Brain microvascular endothelial cell (primary cell): Measurements from ENCODE around the gene SNCA.

Source experiments
- DNase-seq: peaks from one replicate; pipeline ENCODE4 v3.0.0-alpha.2; 2020
- H3K27ac ChIP-seq: fragments of 250-450 bp; sonication (Bioruptor Pico); 2 replicates; pipeline ENCODE4 v1.5.1; 2020; ENCODE audit warnings: mild to moderate bottlenecking, moderate library complexity
- H3K27me3 ChIP-seq: fragments of 250-450 bp; sonication (Bioruptor Pico); replicated peaks from 2 replicates; pipeline ENCODE4 v1.5.1; 2020; ENCODE audit warnings: mild to moderate bottlenecking
- H3K36me3 ChIP-seq: fragments of 250-450 bp; sonication (Bioruptor Pico); replicated peaks from 2 replicates; pipeline ENCODE4 v1.5.1; 2020; ENCODE audit warnings: mild to moderate bottlenecking
- H3K4me3 ChIP-seq: 2 replicates; pipeline ENCODE4 v1.5.1; 2011; ENCODE audit warnings: low read depth, mild to moderate bottlenecking, control low read depth, low read length, moderate library complexity
- in situ Hi-C: cut with HindIII; loops from 2 replicates; pipeline ENCODE4 v1.10.0; 2017; ENCODE audit warnings: low sequenced_read_pairs, low pct_ligation_motif_present
- TF ChIP-seq, protein P1 (sequence below): IDR thresholded peaks from 2 replicates; pipeline ENCODE4 v1.5.1; 2011; ENCODE audit warnings: low read depth, mild to moderate bottlenecking, moderate library complexity, low read length, control low read depth, inconsistent platforms; ENCODE audit errors: missing control alignments

SNCA gene

DNA sequence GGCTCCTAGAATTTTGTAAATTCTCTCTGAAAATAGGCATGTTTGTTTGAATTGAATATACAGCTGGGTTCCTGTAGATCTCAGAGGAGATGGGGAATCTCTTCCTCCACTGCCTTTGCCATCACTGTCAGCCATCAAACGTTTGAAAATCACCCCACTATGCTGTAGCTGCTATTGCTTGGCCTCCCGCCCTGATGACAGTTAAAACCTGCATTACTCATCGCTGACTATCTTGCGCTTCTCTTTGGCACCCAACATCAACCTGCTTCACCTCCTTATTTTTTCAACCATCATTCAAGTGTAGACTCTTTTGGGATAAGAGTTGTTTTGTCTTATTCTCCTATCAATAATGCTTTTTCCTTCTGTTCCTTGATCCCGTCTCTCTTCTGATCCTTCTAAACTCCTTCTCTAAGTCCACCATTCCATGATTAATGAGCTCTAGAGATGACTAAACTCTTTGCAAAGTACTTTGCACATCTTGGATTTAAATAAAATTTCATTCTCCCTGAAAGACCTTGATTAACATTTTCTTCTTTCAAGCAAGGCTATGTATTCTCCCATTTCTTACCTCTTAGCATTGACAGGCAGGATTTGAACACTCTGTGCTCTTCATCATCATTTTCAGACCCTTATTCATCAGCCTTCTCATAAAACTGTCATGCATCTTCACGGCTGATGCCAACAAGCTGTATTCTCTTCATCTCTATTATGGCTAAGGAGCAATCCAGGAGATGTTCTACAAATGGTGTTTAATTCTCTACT, 133.0 kb downstream of the SNCA start:
- H3K27ac ChIP-seq: no peak overlapping the region
- H3K4me3 ChIP-seq: no peak overlapping the region
- TF ChIP-seq, protein P1, sequence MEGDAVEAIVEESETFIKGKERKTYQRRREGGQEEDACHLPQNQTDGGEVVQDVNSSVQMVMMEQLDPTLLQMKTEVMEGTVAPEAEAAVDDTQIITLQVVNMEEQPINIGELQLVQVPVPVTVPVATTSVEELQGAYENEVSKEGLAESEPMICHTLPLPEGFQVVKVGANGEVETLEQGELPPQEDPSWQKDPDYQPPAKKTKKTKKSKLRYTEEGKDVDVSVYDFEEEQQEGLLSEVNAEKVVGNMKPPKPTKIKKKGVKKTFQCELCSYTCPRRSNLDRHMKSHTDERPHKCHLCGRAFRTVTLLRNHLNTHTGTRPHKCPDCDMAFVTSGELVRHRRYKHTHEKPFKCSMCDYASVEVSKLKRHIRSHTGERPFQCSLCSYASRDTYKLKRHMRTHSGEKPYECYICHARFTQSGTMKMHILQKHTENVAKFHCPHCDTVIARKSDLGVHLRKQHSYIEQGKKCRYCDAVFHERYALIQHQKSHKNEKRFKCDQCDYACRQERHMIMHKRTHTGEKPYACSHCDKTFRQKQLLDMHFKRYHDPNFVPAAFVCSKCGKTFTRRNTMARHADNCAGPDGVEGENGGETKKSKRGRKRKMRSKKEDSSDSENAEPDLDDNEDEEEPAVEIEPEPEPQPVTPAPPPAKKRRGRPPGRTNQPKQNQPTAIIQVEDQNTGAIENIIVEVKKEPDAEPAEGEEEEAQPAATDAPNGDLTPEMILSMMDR: no peak
- in situ Hi-C loops: no loop called here
- no peak for DNase-seq
- H3K27me3 ChIP-seq: no peaks in the 10 kb centered on the region
- no peaks in the 10 kb centered on the region for H3K36me3 ChIP-seq

DNA sequence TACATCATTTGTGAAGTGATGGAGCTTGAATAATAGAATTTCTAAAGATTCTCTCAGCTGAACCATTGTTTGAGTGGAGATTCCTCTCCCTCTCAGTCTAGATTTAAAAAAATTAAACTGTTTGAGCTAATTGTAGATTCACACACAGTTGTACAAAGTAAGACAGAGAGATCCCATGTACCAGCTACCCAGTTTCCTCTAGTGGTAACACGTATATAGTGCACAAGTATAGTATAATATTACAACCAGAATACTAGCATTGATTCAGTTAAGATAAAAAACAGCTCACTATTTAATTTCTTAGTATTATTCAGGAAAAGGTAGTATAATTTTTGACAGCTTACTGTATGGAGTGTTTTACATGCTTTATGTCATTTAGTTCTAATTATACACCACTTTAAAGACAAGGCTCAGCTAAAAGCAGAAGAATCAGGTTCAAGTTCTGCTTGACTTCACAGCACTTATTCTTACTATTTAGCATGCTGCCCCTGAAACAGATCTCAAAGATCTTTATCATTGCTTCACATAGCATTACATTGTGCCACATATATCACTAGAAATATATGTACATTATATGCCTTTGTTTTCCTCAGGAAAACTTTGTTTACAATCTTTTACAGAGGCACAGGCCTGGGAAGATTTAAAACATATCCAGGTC, 136.1 kb downstream of the SNCA start:
- DNase-seq: no peak
- in situ Hi-C loops: no loop called here
- Histone ChIP-seq H3K27ac (no peak overlapping the region), H3K27me3 (no peaks in the 10 kb centered on the region), H3K4me3 (no peak overlapping the region), H3K36me3 (no peaks in the 10 kb centered on the region)
- TF ChIP-seq, protein P1: no peak

DNA sequence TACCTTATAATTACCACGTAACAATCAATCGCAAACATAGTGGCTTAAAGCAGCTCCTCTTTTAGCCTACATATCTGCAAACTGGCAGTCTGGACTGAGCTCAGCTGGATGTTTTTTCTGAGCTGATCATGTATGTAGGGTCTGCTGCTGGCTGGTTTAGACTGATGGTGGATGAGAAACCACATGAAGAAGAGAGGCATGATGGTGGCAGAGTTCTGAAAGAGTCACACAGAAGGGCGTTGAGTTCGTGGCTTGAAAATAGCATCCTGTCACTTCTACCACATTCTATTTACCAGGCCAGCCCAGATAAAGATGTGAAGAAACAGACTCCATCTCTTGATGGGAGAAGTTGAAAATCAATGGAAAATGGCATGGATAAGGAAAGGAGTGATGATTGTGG, 151.3 kb downstream of the SNCA start:
- Histone ChIP-seq H3K27me3 (no peaks in the 10 kb centered on the region), H3K4me3 (no peak overlapping the region), H3K27ac (no peak overlapping the region), H3K36me3 (no peaks in the 10 kb centered on the region)
- TF ChIP-seq, protein P1: no peak
- no peak for DNase-seq
- in situ Hi-C loops: no loop called here

DNA sequence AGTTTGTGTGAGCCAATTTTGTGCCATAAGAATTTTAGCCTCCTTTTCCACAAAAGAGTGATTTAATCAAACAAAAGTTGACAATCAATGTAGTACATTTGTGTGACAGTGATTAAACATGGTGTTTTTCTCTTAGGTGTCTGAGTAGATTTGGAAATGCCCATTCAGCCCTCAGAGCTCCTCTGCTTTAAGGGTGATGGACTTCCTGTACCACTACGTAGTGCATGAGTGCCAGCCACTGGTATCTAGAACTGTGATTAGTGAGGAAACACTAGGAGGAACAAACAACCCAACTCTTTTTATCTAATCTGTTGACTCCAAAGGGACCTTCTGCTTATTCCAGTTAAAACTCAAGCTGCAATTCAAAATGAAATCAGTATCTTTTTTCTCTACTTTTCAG, 151.7 kb downstream of the SNCA start:
- Histone ChIP-seq H3K36me3 (no peaks in the 10 kb centered on the region), H3K27me3 (no peaks in the 10 kb centered on the region), H3K4me3 (no peak overlapping the region), H3K27ac (no peak overlapping the region)
- in situ Hi-C loops: no loop called here
- no peak for DNase-seq
- TF ChIP-seq, protein P1: no peak

DNA sequence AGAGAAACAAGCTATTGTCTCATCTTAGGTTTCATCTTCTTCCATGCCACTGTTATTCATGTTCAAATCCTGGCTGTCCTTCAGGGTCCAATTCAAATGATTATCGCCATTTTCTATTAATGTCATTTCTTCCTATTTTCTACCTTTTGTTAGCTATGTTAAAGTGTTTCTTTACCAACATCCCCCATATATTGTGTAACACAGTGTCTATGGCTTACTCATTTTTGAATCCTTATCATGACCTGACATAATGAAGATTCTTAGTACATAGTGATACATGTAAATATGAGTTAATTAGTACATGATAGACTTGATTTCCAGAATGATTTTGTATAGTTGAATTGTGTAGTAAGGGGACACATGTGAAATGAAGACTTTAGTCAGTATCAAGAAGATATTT, 152.4 kb downstream of the SNCA start:
- Histone ChIP-seq H3K27me3 (no peaks in the 10 kb centered on the region), H3K36me3 (no peaks in the 10 kb centered on the region), H3K27ac (no peak overlapping the region), H3K4me3 (no peak overlapping the region)
- TF ChIP-seq, protein P1: no peak
- DNase-seq: no peak
- in situ Hi-C loops: no loop called here
